ENCODE measurements around the gene RNF150. TPM values are rescaled to one million over a fixed set of nuclear protein-coding genes. Genes with fewer than 3 reads are reported as not detected.

RNF150 gene
- total and polyA plus RNA-seq, 2 of the 4 experiments (the other 2 are of a cell fraction) = 6.2 to 18.1 TPM

DNA sequence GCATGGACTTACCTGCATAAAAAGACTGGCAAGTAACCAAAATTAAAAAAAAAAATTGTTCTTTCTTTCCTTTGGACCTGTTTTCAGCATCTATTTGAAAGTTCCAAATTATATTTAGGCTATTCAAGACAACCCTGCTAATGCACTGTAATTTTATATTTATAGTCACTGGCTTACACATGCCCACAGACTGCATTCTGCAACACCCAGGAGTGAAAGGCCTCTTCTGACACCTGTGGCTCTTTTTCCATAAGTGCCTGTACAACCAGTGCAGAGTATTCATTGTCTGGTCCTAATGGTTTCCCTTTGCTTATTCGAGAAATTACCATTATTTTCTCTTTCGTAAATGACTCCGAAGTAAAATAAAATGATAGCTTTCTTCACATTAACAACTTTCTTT lies 143.3 kb downstream of the RNF150 start:
- Histone ChIP-seq H3K27ac (ENCODE audit: insufficient read depth, low read length) (no peak overlapping the region), H2BK120ac (ENCODE audit: low read depth, low read length) (no peak overlapping the region), H3K56ac (ENCODE audit: extremely low read depth, insufficient read depth, low read length) (no peak overlapping the region), H2BK5ac (ENCODE audit: low read depth, low read length, poor library complexity, severe bottlenecking) (no peak overlapping the region), H2BK20ac (ENCODE audit: low read depth, low read length) (no peak overlapping the region), H2AK9ac (replicated peaks; ENCODE audit: low read depth, low read length, poor library complexity) (no peak overlapping the region), H2AFZ (replicated peaks; ENCODE audit: low read length, poor library complexity) (no peak overlapping the region), H3K4ac (ENCODE audit: low read depth, low read length) (no peak overlapping the region), H4K20me1 (ENCODE audit: insufficient read depth, low read length) (no peaks in the 10 kb centered on the region), H3K9me3 (ENCODE audit: control insufficient read depth, insufficient read depth, low read length) (no peaks in the 10 kb centered on the region), H3K4me1 (ENCODE audit: control insufficient read depth, insufficient read depth, low read length) (no peaks in the 10 kb centered on the region), H4K91ac (ENCODE audit: insufficient read depth, low read depth, low read length) (no peak overlapping the region), H3K18ac (ENCODE audit: low read depth, low read length) (no peak overlapping the region), H3K4me3 (ENCODE audit: insufficient read depth, low read depth, low read length) (no peak overlapping the region), H4K8ac (ENCODE audit: low read depth in 2 of 2, low read length in 2 of 2) (no peak overlapping the region), H3K36me3 (ENCODE audit: control insufficient read depth, insufficient read depth, low read length) (no peaks in the 10 kb centered on the region), H3K9me1 (ENCODE audit: insufficient read depth, low read length) (no peaks in the 10 kb centered on the region), H2AK5ac (ENCODE audit: low read depth, low read length) (no peak overlapping the region), H2BK15ac (ENCODE audit: low read depth, low read length) (no peak overlapping the region), H3K79me1 (ENCODE audit: low read depth in 1 of 2, low read length in 2 of 2) (no peaks in the 10 kb centered on the region), H4K5ac (ENCODE audit: low read depth, low read length) (no peak overlapping the region), H3K4me2 (ENCODE audit: low read depth, low read length) (no peak overlapping the region), H3K23ac (ENCODE audit: low read depth, low read length) (no peak overlapping the region), H3K14ac (replicated peaks; ENCODE audit: low read depth, low read length) (no peak overlapping the region), H3K9ac (ENCODE audit: low read depth, low read length) (no peak overlapping the region), H3K27me3 (ENCODE audit: control insufficient read depth, insufficient read depth, low read length) (no peaks in the 10 kb centered on the region)
- 100% methylated on average over 2 of the region's 3 CpGs; no CpG with 5 or more reads in 1 of the 2 experiments for WGBS, 2 experiments (ENCODE audit: extremely low coverage in 2 of 2, insufficient read length in 1 of 2)
- dilution Hi-C loops (cut with HindIII; ENCODE audit: low sequenced_read_pairs, unreplicated experiment) = no loop called here
- BruUV-seq (replicated peaks) = no TSS peak
- TF ChIP-seq MXI1 (IDR thresholded peaks at IDR 0.05; ENCODE audit: borderline replicate concordance, low read depth, low read length) (no peak), MAFK (IDR thresholded peaks at IDR 0.05; ENCODE audit: low read depth, low read length) (no peak)
- TF ChIP-seq, protein P1, sequence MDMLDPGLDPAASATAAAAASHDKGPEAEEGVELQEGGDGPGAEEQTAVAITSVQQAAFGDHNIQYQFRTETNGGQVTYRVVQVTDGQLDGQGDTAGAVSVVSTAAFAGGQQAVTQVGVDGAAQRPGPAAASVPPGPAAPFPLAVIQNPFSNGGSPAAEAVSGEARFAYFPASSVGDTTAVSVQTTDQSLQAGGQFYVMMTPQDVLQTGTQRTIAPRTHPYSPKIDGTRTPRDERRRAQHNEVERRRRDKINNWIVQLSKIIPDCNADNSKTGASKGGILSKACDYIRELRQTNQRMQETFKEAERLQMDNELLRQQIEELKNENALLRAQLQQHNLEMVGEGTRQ (IDR thresholded peaks at IDR 0.05; ENCODE audit: low read depth, low read length) = no peak
- CTCF ChIA-PET = no interaction called here
- no peak for ATAC-seq (ENCODE audit: low read depth)
- in situ Hi-C loops (cut with MboI; ENCODE audit: low sequenced_read_pairs) = loop anchor here (10.0 kb wide), 1 partner anchor 125 kb away; no protein-coding TSS in a partner anchor
- intact Hi-C loops (cut with micrococcal nuclease) = no loop called here
- POLR2A ChIA-PET (ENCODE audit: unreplicated experiment) = no interaction called here
- no peak for DNase-seq
